NB4 (cell line): ENCODE measurements around the gene LSM10.

Experiments used
- CTCF ChIP-seq: IDR thresholded peaks from one replicate; pipeline ENCODE4 v1.5.1; 2012; ENCODE audit warnings: low read depth, low read length
- MAX ChIP-seq: IDR thresholded peaks from 2 replicates; pipeline ENCODE4 v1.6.1; 2011; ENCODE audit warnings: low read depth, low read length
- POLR2A ChIP-seq: IDR thresholded peaks from 2 replicates; pipeline ENCODE4 v1.6.1; 2011; ENCODE audit warnings: mild to moderate bottlenecking; ENCODE audit not compliant: insufficient read length; ENCODE audit errors: extremely low read depth

GRCh38 chr1:36414384-36414783 lies 16.7 kb upstream of the LSM10 start:
- TF ChIP-seq CTCF (no peak), POLR2A (no peak), MAX (no peak)
